Left lung (tissue), 10 donors: ENCODE measurements around the gene SAMD9. TPM values are rescaled to one million over a fixed set of nuclear protein-coding genes. Genes with fewer than 3 reads are reported as not detected.
A peak's percentile ranks its signal among the peaks of the same experiment; 100 is the strongest.

Experiments
- ATAC-seq: fragments of 200-7000 bp; cut with Tn5 transposase; one replicate; pipeline ENCODE4 v1.9.1; 2020; ENCODE audit warnings: moderate library complexity
- DNase-seq, 4 donors: peaks; one replicate each; pipeline ENCODE4 v3.0.0-alpha.2; 2013 to 2020
- H3K27ac ChIP-seq, 2 donors: fragments of 200-600 bp; sonication (generic) in 1 of 2; one replicate each; pipeline versions ENCODE4 v1.5.0 to v1.8.0; 2020 to 2021
- H3K27me3 ChIP-seq, 2 donors: fragments of 200-600 bp; sonication (generic) in 1 of 2; one replicate each; pipeline versions ENCODE4 v1.5.0 to v1.8.0; 2020 to 2021
- H3K36me3 ChIP-seq, 2 donors: fragments of 200-600 bp; sonication (generic) in 1 of 2; one replicate each; pipeline versions ENCODE4 v1.5.0 to v1.8.0; 2020 to 2021
- H3K4me1 ChIP-seq, 2 donors: fragments of 200-600 bp; one replicate each; pipeline ENCODE4 v1.8.0; 2021
- H3K4me3 ChIP-seq, 2 donors: fragments of 200-600 bp; sonication (generic) in 1 of 2; one replicate each; pipeline versions ENCODE4 v1.5.0 to v1.8.0; 2020 to 2021; ENCODE audit warnings: mild to moderate bottlenecking in 1 of 2
- H3K9me3 ChIP-seq, 2 donors: fragments of 200-600 bp; sonication (generic) in 1 of 2; one replicate each; pipeline versions ENCODE4 v1.5.0 to v1.8.0; 2020 to 2021
- CTCF ChIP-seq, 2 donors: fragments of 200-600 bp; sonication (generic) in 1 of 2; IDR thresholded peaks; one replicate each; pipeline versions ENCODE4 v1.5.0 to v1.8.0; 2021; ENCODE audit warnings: antibody characterized with exemption in 2 of 2
- intact Hi-C, 2 donors: fragments of 100-400 bp; cut with DNase I; formaldehyde crosslinking; loops; one replicate each; pipeline versions ENCODE4 v1.11.2 to v1.14.2; 2022
- polyA plus RNA-seq, 6 donors: library from polyadenylated mRNA; unstranded; fragments of 120-200 nt; gene quantifications; one replicate each; pipeline ENCODE4 v1.2.1, GENCODE V29; 2013; ENCODE audit not compliant: insufficient read length in 6 of 6
- total RNA-seq, 2 donors: library from RNA; stranded (reverse); fragmentation: NEBNext Ultra II Directional; extraction: Animal tissue kit (Norgen Biotek cat#: 25700); gene quantifications; one replicate each; pipeline ENCODE4 v1.2.1, GENCODE V29; 2021
- donor health status: DM: no; HTN: yes; CAD: no.
- donor health status: DM: no; HTN: no; CAD: no.

The SAMD9 gene
- total and polyA plus RNA-seq, 8 donors, result 8.8 to 18.7 (median 10.6) TPM

- intact Hi-C loops, result no loop called here
- Histone ChIP-seq H3K4me3 (no peak overlapping the region), H3K27me3 (no peaks in the 10 kb centered on the region), H3K36me3 (no peaks in the 10 kb centered on the region), H3K27ac (no peak overlapping the region), H3K9me3 (peaks cover 0 to 10% of the 10 kb centered on the region in 2 donors), H3K4me1 (no peaks in the 10 kb centered on the region)
- no peak for TF ChIP-seq CTCF (IDR thresholded peaks at IDR 0.05)
- ATAC-seq (no peak), DNase-seq (no peak)
Observed at GRCh38 chr7:93160410-93160809, 42.6 kb upstream of the SAMD9 start.

DNA sequence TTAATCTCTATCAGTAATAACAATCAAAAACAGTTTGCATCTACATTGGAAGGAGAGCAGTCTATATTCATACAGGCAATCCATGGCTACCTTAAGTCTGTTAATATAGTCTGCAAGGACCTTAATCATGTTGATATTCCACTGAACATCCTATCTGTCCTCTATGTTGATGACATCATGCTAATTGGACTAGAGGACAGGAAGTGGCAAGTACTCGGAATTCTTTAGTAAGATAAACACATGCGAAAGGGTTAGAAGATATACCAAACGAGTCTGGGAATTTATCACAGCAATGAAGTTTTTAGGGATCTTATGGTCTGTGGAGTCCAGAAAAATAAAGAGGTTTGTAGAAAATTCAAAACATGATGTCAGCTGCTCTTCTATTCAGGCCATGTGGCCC is 41.7 kb upstream of the SAMD9 start:
- Histone ChIP-seq H3K4me1 (no peaks in the 10 kb centered on the region), H3K27me3 (no peaks in the 10 kb centered on the region), H3K27ac (no peak overlapping the region), H3K36me3 (no peaks in the 10 kb centered on the region), H3K4me3 (no peak overlapping the region), H3K9me3 (peaks cover 0 to 10% of the 10 kb centered on the region in 2 donors)
- intact Hi-C loops, result no loop called here
- ATAC-seq (no peak), DNase-seq (no peak)
- TF ChIP-seq CTCF (IDR thresholded peaks at IDR 0.05), result no peak

DNA sequence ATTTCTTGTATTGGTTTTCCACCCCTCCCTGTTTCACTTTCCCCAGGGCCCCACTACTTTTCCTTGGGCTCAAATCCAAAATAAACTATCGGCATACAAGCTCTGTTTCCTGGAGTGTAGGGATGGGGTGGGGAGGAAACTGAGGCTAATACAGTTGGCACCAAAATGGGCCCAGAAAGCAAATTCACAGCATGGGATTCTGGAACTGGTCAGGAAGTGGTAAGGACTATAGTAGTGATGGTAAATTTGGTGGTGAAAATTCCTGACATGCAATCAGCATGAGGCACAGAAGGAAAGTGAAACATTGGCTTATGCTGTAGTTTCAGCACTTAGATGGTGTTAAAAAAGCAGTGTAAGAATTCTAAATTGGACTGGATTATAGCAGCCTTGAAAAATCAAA is 39.1 kb upstream of the SAMD9 start:
- ATAC-seq (no peak), DNase-seq (no peak)
- intact Hi-C loops, result no loop called here
- Histone ChIP-seq H3K4me1 (no peaks in the 10 kb centered on the region), H3K27me3 (no peaks in the 10 kb centered on the region), H3K27ac (no peak overlapping the region), H3K36me3 (no peaks in the 10 kb centered on the region), H3K9me3 (peaks cover 0 to 5% of the 10 kb centered on the region in 2 donors), H3K4me3 (no peak overlapping the region)
- no peak for TF ChIP-seq CTCF (IDR thresholded peaks at IDR 0.05)

DNA sequence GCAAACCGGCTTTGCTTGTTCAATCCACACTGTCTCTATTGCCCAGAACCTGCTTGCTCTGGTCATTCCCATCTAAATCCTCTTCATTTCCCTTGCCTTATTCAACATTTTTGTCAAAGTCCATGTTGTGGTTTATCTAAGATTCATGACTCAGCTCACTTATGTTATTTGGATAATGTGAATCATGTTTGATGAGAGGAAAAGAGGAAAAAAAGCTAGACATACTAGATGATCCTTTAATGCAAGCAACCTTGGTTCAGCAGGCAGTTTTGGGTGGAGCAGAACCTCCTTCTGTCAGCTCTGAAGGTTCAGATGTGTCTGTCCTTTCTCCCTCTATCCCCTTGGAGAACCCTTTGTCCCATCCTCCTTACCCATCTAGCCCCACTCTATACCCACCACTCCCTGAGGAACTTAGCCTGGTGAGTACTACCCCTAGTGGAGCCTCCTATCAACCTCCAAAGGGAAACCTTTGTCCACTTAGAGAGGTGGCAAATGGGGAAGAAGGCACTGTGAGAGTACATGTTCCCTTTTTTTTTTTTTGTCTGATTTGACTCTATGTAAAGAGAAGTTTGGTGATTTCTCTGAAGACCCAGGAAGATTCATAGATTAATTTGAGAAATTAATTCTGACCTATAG is 32.5 kb upstream of the SAMD9 start:
- intact Hi-C loops, result no loop called here
- H3K4me1 ChIP-seq, result peaks cover 0 to 42% of the 10 kb centered on the region in 2 donors

DNA sequence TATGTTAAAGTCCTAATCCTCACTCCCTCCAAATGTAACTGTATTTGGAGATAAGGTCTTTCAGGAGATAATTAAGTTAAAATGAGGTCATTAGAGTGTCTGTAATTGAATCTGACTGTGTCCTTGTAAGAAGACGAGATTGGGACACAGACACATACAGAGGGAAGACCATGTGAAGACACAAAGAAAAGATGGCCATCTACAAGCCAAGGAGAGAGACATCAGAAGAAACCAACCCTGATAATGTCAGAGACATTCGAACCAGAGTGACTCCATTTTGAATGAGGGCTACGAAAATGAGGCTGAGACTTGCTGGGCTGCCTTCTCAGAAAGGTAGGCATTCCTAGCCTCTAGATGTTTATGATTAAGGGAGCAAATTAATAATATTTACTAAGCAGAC is 30.9 kb upstream of the SAMD9 start:
- Histone ChIP-seq H3K4me3 (no peak overlapping the region), H3K4me1 (peaks cover 0 to 49% of the 10 kb centered on the region in 2 donors), H3K36me3 (peaks cover 0 to 20% of the 10 kb centered on the region in 2 donors), H3K9me3 (no peaks in the 10 kb centered on the region), H3K27ac (peak overlapping the region; percentile 60 to 79), H3K27me3 (no peaks in the 10 kb centered on the region)
- intact Hi-C loops, result no loop called here
- ATAC-seq, result no peak
- no peak for DNase-seq
- no peak for TF ChIP-seq CTCF (IDR thresholded peaks at IDR 0.05)

More for the DNA sequence above, 32.5 kb upstream of the SAMD9 start:
- DNase-seq, result no peak
- TF ChIP-seq CTCF (IDR thresholded peaks at IDR 0.05), result peak in 1 of 2 donors; percentile 20
- Histone ChIP-seq H3K9me3 (no peaks in the 10 kb centered on the region), H3K36me3 (peaks cover 0 to 4% of the 10 kb centered on the region in 2 donors), H3K4me3 (no peak overlapping the region), H3K27ac (peak overlapping the region in 1 of 2 donors; percentile 38), H3K27me3 (no peaks in the 10 kb centered on the region)
- ATAC-seq, result no peak
